ENCODE data around the gene RFC4.
A peak's percentile ranks its signal among the peaks of the same experiment; 100 is the strongest.
"Not testable (repeated sequence)": the region's sequence is repeated elsewhere in the genome, so short reads cannot be mapped to it uniquely, and the experiment has no call there.

RFC4 gene, protein sequence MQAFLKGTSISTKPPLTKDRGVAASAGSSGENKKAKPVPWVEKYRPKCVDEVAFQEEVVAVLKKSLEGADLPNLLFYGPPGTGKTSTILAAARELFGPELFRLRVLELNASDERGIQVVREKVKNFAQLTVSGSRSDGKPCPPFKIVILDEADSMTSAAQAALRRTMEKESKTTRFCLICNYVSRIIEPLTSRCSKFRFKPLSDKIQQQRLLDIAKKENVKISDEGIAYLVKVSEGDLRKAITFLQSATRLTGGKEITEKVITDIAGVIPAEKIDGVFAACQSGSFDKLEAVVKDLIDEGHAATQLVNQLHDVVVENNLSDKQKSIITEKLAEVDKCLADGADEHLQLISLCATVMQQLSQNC

GRCh38 chr3:186806089-186807055, at the start of gene RFC4:
Gene RFC4, minus strand, starts transcription at chr3:186806482. Its CDS starts 1,769 bp downstream, at chr3:186804713.
- DNase-seq (ENCODE audit: low spot score), result peak; percentile 90

GRCh38 chr3:186854954-186855353, 48.7 kb upstream of the RFC4 start:
- DNase-seq (ENCODE audit: low spot score), result no peak

GRCh38 chr3:186854146-186854545, 47.9 kb upstream of the RFC4 start:
- no peak for DNase-seq (ENCODE audit: low spot score)

GRCh38 chr3:186852994-186853393, 46.7 kb upstream of the RFC4 start:
- DNase-seq (ENCODE audit: low spot score), result no peak

GRCh38 chr3:186851835-186852234, 45.6 kb upstream of the RFC4 start:
- DNase-seq (ENCODE audit: low spot score), result not testable (repeated sequence)

- DNase-seq (ENCODE audit: low spot score), result no peak
These were observed 43.2 kb upstream of the RFC4 start for GRCh38 chr3:186849374-186849975.

- DNase-seq (ENCODE audit: low spot score), result no peak
These were observed 41.2 kb upstream of the RFC4 start for GRCh38 chr3:186847437-186847836.

GRCh38 chr3:186845756-186846155, 39.5 kb upstream of the RFC4 start:
- no peak for DNase-seq (ENCODE audit: low spot score)

GRCh38 chr3:186844908-186845307, 38.6 kb upstream of the RFC4 start:
- DNase-seq (ENCODE audit: low spot score), result no peak

- DNase-seq (ENCODE audit: low spot score), result no peak
These were observed 36.8 kb upstream of the RFC4 start for GRCh38 chr3:186843039-186843432.

DNA sequence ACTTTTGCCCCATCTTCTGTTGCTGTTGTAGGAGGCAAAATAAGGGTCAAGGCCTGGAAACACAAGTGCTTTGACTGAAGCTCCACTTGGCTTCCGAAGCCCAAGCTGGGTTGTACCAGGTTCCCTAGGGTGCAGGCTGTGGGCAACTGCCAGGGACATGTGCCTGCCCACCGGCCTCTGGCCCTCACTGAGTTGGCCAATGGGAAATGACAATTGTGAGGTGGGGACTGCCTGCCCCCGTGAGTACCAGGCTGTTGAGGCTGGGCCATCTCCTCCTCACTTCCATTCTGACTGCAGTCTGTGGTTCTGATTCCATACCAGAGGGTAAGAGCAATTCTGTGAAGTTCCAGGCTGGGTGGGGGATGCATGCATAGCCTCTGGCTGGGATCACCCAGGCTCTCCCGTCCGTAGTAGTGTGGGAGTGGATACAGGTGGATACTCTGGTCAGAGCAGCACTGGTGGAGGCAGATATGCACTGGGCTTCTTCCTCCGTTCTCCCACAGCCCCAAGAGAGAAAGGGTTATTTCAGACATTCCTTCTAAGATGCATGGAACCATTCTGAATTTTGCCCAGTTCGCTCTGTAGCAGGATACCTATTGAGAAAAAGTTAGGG, 36.2 kb upstream of the RFC4 start, which contains the start of gene ADIPOQ:
ADIPOQ (plus strand) TSS at position 285 of the 613 bp plus-strand sequence. CDS start 10,349 bp downstream, outside the sequence.
- no peak for DNase-seq (ENCODE audit: low spot score)

DNA sequence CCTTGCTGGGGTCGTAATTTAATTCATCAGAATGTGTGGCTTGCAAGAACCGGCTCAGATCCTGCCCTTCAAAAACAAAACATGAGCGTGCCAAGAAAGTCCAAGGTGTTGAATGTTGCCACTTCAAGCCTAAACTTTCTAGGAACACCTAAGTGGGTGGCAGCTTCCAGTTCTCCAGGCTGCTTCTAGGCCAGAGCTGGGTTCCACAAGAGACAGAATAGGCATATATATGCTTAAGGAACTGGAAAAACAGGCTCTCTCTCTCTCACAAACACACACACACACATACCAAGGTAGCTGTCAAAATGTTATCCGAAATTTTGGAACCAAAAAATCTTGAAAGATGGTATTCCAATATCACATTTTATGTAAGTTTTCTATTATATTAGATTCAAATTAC, 35.3 kb upstream of the RFC4 start:
- DNase-seq (ENCODE audit: low spot score), result no peak

- DNase-seq (ENCODE audit: low spot score), result no peak
These were observed 33.8 kb upstream of the RFC4 start for GRCh38 chr3:186839874-186840641.

DNA sequence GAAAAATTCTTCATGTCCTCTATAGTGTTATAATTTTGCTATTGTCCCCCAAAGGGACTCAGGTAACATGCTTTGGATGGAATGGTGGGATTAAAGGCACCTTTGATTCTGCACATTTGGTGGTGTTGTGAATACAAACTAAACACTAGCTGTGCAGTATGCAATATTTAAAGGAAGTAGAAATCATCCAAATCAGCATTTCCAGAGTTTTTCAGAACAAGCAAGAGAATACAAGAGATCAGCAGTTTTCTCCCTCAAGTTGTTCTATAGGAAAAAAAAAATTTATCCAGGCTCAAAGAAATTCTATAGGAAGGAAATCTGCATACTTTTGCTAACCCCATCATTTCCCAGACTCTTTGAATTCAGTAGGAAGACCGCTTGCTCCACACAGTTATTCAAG, 26.0 kb upstream of the RFC4 start:
- no peak for DNase-seq (ENCODE audit: low spot score)

- no peak for DNase-seq (ENCODE audit: low spot score)
These were observed 25.5 kb upstream of the RFC4 start for GRCh38 chr3:186831798-186832197.

DNA sequence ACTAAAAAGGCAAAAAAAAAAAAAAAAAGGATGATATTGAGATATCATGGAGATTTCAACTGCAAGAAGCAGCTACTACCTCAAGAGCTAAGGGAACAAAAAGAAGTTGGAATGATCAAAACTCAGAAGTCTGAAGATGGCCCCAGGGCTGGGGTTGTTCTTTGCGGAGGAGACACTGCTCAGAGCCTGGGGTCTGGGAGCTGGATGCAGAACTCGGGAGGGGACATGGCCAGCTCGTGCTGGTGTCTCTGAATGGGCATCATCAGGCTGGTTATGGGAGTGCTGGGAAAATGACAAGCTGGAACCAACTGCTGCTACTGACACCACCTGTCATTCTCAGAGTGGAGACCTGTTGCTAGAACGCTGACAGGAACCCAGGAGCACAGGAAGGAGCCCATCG, 22.1 kb upstream of the RFC4 start:
- DNase-seq (ENCODE audit: low spot score), result no peak

DNA sequence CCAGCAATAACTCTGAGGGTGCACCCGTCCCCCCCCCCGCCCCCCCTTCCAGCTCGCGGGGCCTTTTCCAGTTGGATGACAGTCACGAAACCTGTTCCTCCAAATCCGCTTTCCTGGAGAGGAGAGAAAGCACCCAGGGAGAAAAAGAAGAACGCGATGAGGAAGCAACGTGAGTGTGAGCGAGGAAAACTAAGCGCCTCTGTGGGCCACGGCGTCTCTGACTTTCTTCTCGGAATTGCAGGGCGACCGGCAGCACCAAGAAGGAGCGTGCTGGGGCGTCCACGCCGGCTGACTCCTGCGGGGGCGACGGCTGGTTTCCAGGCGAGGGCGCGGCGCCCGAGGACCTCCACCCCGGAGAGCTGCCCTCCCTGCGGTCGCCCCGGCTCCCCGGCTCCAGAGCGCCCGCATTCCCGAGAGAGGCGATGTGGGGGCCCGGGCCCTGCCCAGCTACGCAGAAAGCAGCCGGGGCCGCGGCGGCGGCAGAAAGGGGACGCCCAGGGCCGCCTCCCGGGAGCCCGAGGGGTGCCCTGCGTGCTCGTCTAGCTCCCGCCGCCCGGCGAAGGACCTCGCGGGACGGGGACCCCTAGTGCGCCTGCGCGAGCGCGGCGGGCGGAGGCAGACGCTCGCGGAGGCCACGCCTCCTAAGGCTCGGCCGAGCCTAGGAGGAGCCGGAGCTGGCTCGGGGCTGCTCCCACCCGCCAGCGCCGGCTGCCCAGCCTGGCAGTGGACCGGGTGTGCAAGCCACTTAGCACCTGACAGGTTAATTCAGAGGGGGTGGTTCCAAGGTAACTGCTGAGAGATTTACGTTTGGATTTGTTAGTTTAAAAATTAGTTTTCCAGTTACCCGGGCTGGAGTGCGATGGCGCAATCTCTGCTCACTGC, 20.9 kb upstream of the RFC4 start:
- DNase-seq (ENCODE audit: low spot score), result peak; percentile 78

DNA sequence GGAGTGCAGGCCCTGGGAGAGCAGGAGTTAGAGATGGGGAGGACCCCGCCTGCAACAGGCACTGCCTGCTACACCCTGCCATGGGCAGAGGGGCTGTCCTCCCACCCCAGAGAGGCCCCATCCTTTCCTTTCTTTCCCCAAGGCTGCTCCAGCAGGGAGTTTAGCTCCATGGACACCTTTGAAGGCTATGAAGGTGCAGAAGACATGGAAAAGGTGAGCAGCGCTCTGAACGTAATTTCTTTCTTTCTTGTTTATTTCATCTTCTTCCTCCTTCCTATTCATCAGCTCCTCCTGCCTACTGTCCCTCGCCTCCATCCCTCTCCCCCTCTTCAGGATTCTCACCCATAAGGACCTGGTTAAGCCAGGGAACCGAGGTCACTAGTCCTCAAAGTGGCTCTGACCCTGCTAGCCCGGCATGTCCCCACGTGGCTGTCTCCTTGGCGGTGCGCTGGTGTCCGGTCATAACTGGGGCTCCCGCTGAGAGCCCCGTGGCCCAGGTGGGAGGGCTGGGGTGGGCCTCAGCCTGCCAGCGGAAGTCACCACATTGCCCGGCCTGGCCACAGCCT, 20.2 kb upstream of the RFC4 start:
- no peak for DNase-seq (ENCODE audit: low spot score)

GRCh38 chr3:186825872-186826409, 19.7 kb upstream of the RFC4 start:
- DNase-seq (ENCODE audit: low spot score), result no peak
